HEK293 (cell line): ENCODE data around the gene TRIP4.

ENCODE experiments used
- CTCF ChIA-PET: fragments of 350-600 bp; formaldehyde crosslinking; extraction: SDS; loops from one replicate; lab custom pipeline; 2021; ENCODE audit warnings: antibody characterized with exemption; lab: Yijun Ruan, JAX
- POLR2A ChIA-PET: fragments of 300-600 bp; formaldehyde crosslinking; extraction: SDS; loops from one replicate; lab custom pipeline; 2020; ENCODE audit warnings: antibody characterized with exemption, inconsistent platforms; lab: Yijun Ruan, JAX
- H3K27ac ChIP-seq: fragments of 200-500 bp; sonication (Bioruptor generic); 2 replicates; pipeline ENCODE4 v1.5.1; 2014; ENCODE audit warnings: low read depth, low read length, control low read depth, inconsistent platforms; ENCODE audit errors: extremely low read depth
- H3K36me3 ChIP-seq, 2 experiments: fragments of 200-500 bp in 1 of 2; sonication (Bioruptor generic) in 1 of 2; 1 replicate in 1 of 2; 2 replicates in 1 of 2; pipeline ENCODE4 v1.5.1; 2014 to 2017; ENCODE audit warnings: inconsistent platforms in 2 of 2, low read length in 2 of 2; ENCODE audit not compliant: control insufficient read depth in 2 of 2, insufficient read depth in 1 of 2
- H3K4me1 ChIP-seq: fragments of 200-500 bp; sonication (Bioruptor generic); 2 replicates; pipeline ENCODE4 v1.5.1; 2014; ENCODE audit warnings: mild to moderate bottlenecking, low read length, inconsistent platforms; ENCODE audit not compliant: control insufficient read depth, insufficient read depth
- H3K4me3 ChIP-seq: 2 replicates; pipeline ENCODE4 v1.5.1; 2011; ENCODE audit warnings: low read depth, mild to moderate bottlenecking, control low read depth, low read length, moderate library complexity
- H3K9me3 ChIP-seq: fragments of 200-500 bp; sonication (Bioruptor generic); 2 replicates; pipeline ENCODE4 v1.5.1; 2014; ENCODE audit warnings: low read depth, low read length, inconsistent platforms; ENCODE audit not compliant: control insufficient read depth, insufficient read depth
- EGR2 ChIP-seq: fragments of 450-650 bp; formaldehyde crosslinking; IDR thresholded peaks from 2 replicates; pipeline ENCODE4 v1.5.1; 2016; ENCODE audit warnings: low read depth, missing biosample characterization, missing genetic modification characterization
- GLI4 ChIP-seq: fragments of 450-650 bp; formaldehyde crosslinking; IDR thresholded peaks from 2 replicates; pipeline ENCODE4 v1.5.1; 2016; ENCODE audit warnings: missing biosample characterization, missing genetic modification characterization
- GLIS2 ChIP-seq: fragments of 450-650 bp; formaldehyde crosslinking; IDR thresholded peaks from 2 replicates; pipeline ENCODE4 v1.5.1; 2016; ENCODE audit warnings: missing biosample characterization, missing genetic modification characterization
- KLF10 ChIP-seq: fragments of 450-650 bp; IDR thresholded peaks from 2 replicates; pipeline ENCODE4 v1.5.1; 2018; ENCODE audit warnings: missing biosample characterization, mild to moderate bottlenecking, missing genetic modification characterization
- WT1 ChIP-seq: fragments of 450-650 bp; formaldehyde crosslinking; IDR thresholded peaks from 2 replicates; pipeline ENCODE4 v1.5.1; 2016; ENCODE audit warnings: missing biosample characterization, missing genetic modification characterization
- YY2 ChIP-seq: fragments of 450-650 bp; formaldehyde crosslinking; IDR thresholded peaks from 2 replicates; pipeline ENCODE4 v1.5.1; 2016; ENCODE audit warnings: missing biosample characterization, missing genetic modification characterization
- ZBTB17 ChIP-seq: fragments of 450-650 bp; formaldehyde crosslinking; IDR thresholded peaks from 2 replicates; pipeline ENCODE4 v1.5.1; 2016; ENCODE audit warnings: missing biosample characterization, missing genetic modification characterization
- ZBTB20 ChIP-seq: fragments of 450-650 bp; formaldehyde crosslinking; IDR thresholded peaks from 2 replicates; pipeline ENCODE4 v1.5.1; 2016; ENCODE audit warnings: missing biosample characterization, missing genetic modification characterization
- ZBTB48 ChIP-seq: fragments of 450-650 bp; formaldehyde crosslinking; IDR thresholded peaks from 2 replicates; pipeline ENCODE4 v1.5.1; 2016; ENCODE audit warnings: missing biosample characterization, missing genetic modification characterization
- ZFHX2 ChIP-seq: fragments of 450-650 bp; formaldehyde crosslinking; conservative IDR thresholded peaks from 2 replicates; pipeline ENCODE4 v1.5.1; 2016; ENCODE audit warnings: missing biosample characterization, missing genetic modification characterization
- ZIC2 ChIP-seq: fragments of 450-650 bp; formaldehyde crosslinking; IDR thresholded peaks from 2 replicates; pipeline ENCODE4 v1.5.1; 2016; ENCODE audit warnings: missing biosample characterization, missing genetic modification characterization
- ZNF112 ChIP-seq: fragments of 450-650 bp; formaldehyde crosslinking; IDR thresholded peaks from 2 replicates; pipeline ENCODE4 v1.5.0; 2017; ENCODE audit warnings: missing biosample characterization, missing genetic modification characterization
- ZNF140 ChIP-seq: fragments of 450-650 bp; formaldehyde crosslinking; IDR thresholded peaks from 2 replicates; pipeline ENCODE4 v1.5.1; 2016; ENCODE audit warnings: missing biosample characterization, missing genetic modification characterization
- ZNF24 ChIP-seq: fragments of 450-650 bp; formaldehyde crosslinking; IDR thresholded peaks from 2 replicates; pipeline ENCODE4 v1.5.1; 2016; ENCODE audit warnings: missing biosample characterization, missing genetic modification characterization
- ZNF266 ChIP-seq: fragments of 450-650 bp; formaldehyde crosslinking; IDR thresholded peaks from 2 replicates; pipeline ENCODE4 v1.5.1; 2016; ENCODE audit warnings: missing biosample characterization, missing genetic modification characterization, low read depth
- ZNF335 ChIP-seq: fragments of 450-650 bp; formaldehyde crosslinking; conservative IDR thresholded peaks from 2 replicates; pipeline ENCODE4 v1.5.1; 2016; ENCODE audit warnings: missing biosample characterization, missing genetic modification characterization
- ZNF426 ChIP-seq: fragments of 450-650 bp; formaldehyde crosslinking; IDR thresholded peaks from 2 replicates; pipeline ENCODE4 v1.5.1; 2017; ENCODE audit warnings: missing biosample characterization, missing genetic modification characterization, mild to moderate bottlenecking, inconsistent platforms, moderate library complexity
- ZNF48 ChIP-seq: fragments of 450-650 bp; formaldehyde crosslinking; IDR thresholded peaks from 2 replicates; pipeline ENCODE4 v1.5.1; 2016; ENCODE audit warnings: missing biosample characterization, missing genetic modification characterization
- ZNF654 ChIP-seq: fragments of 450-650 bp; formaldehyde crosslinking; IDR thresholded peaks from 2 replicates; pipeline ENCODE4 v1.5.1; 2016; ENCODE audit warnings: low read depth, missing biosample characterization, missing genetic modification characterization
- ZNF660 ChIP-seq: fragments of 450-650 bp; IDR thresholded peaks from 2 replicates; pipeline ENCODE4 v1.5.1; 2018; ENCODE audit warnings: missing biosample characterization, mild to moderate bottlenecking, missing genetic modification characterization
- ZNF76 ChIP-seq: fragments of 450-650 bp; formaldehyde crosslinking; IDR thresholded peaks from 2 replicates; pipeline ENCODE4; 2016; ENCODE audit warnings: low read depth, missing biosample characterization, missing genetic modification characterization, borderline replicate concordance
- ZNF768 ChIP-seq: fragments of 450-650 bp; formaldehyde crosslinking; IDR thresholded peaks from 2 replicates; pipeline ENCODE4 v1.5.1; 2018; ENCODE audit warnings: missing biosample characterization, mild to moderate bottlenecking, missing genetic modification characterization
- ZNF843 ChIP-seq: fragments of 450-650 bp; formaldehyde crosslinking; IDR thresholded peaks from 2 replicates; pipeline ENCODE4 v1.5.1; 2016; ENCODE audit warnings: missing biosample characterization, missing genetic modification characterization
- TF ChIP-seq, protein P1 (sequence below): fragments of 450-650 bp; formaldehyde crosslinking; IDR thresholded peaks from 2 replicates; pipeline ENCODE4 v1.5.1; 2016; ENCODE audit warnings: missing biosample characterization, missing genetic modification characterization
- TF ChIP-seq, protein P2 (sequence below): fragments of 450-650 bp; formaldehyde crosslinking; IDR thresholded peaks from 2 replicates; pipeline ENCODE4 v1.5.1; 2016; ENCODE audit warnings: missing biosample characterization, missing genetic modification characterization
- TF ChIP-seq, protein P3 (sequence below): fragments of 450-650 bp; formaldehyde crosslinking; IDR thresholded peaks from 2 replicates; pipeline ENCODE4 v1.5.1; 2016; ENCODE audit warnings: missing biosample characterization, missing genetic modification characterization

The TRIP4 gene

DNA sequence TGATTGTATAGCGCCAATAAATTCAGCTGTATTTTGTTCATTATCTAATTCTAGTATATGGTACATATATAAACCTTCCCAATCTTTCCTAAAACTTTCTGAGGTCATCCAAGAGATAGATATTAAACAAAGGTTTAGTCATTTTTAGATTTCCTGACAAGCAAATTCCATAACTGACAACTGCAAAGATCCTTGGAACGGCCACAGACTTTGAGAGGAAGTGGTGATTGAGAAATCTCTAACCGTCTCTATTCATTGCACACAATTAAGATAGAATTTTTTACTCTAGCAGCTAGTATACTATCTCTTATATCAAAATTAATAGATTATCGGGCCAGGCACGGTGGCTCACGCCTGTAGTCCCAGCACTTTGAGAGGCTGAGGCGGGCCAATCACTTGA, 36.4 kb upstream of the TRIP4 start:
- H3K27ac ChIP-seq = no peak overlapping the region
- H3K9me3 ChIP-seq = no peaks in the 10 kb centered on the region
- no peak for TF ChIP-seq ZNF843 (tag by site-specific recombination)
- no peak for TF ChIP-seq WT1
- TF ChIP-seq ZNF426 (tag by site-specific recombination) = no peak
- no peak for TF ChIP-seq ZIC2 (tag by site-specific recombination)
- TF ChIP-seq, protein P1, sequence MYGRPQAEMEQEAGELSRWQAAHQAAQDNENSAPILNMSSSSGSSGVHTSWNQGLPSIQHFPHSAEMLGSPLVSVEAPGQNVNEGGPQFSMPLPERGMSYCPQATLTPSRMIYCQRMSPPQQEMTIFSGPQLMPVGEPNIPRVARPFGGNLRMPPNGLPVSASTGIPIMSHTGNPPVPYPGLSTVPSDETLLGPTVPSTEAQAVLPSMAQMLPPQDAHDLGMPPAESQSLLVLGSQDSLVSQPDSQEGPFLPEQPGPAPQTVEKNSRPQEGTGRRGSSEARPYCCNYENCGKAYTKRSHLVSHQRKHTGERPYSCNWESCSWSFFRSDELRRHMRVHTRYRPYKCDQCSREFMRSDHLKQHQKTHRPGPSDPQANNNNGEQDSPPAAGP (tag by site-specific recombination) = no peak
- TF ChIP-seq ZNF335 (tag by site-specific recombination) = no peak
- no peak for TF ChIP-seq YY2 (tag by site-specific recombination)
- no peak for TF ChIP-seq GLI4
- no peak for TF ChIP-seq ZNF660 (tag by site-specific recombination)
- TF ChIP-seq KLF10 = no peak
- no peak for TF ChIP-seq ZNF48 (tag by site-specific recombination)
- TF ChIP-seq, protein P2, sequence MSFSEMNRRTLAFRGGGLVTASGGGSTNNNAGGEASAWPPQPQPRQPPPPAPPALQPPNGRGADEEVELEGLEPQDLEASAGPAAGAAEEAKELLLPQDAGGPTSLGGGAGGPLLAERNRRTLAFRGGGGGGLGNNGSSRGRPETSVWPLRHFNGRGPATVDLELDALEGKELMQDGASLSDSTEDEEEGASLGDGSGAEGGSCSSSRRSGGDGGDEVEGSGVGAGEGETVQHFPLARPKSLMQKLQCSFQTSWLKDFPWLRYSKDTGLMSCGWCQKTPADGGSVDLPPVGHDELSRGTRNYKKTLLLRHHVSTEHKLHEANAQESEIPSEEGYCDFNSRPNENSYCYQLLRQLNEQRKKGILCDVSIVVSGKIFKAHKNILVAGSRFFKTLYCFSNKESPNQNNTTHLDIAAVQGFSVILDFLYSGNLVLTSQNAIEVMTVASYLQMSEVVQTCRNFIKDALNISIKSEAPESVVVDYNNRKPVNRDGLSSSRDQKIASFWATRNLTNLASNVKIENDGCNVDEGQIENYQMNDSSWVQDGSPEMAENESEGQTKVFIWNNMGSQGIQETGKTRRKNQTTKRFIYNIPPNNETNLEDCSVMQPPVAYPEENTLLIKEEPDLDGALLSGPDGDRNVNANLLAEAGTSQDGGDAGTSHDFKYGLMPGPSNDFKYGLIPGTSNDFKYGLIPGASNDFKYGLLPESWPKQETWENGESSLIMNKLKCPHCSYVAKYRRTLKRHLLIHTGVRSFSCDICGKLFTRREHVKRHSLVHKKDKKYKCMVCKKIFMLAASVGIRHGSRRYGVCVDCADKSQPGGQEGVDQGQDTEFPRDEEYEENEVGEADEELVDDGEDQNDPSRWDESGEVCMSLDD (tag by site-specific recombination) = no peak
- ChIA-PET POLR2A (no interaction called here), CTCF (no interaction called here)
- no peaks in the 10 kb centered on the region; the same call in 1 of the 2 replicates for H3K4me1 ChIP-seq
- H3K36me3 ChIP-seq = no peaks in the 10 kb centered on the region; a peak in 1 of 3 replicates
- H3K4me3 ChIP-seq = no peak overlapping the region

DNA sequence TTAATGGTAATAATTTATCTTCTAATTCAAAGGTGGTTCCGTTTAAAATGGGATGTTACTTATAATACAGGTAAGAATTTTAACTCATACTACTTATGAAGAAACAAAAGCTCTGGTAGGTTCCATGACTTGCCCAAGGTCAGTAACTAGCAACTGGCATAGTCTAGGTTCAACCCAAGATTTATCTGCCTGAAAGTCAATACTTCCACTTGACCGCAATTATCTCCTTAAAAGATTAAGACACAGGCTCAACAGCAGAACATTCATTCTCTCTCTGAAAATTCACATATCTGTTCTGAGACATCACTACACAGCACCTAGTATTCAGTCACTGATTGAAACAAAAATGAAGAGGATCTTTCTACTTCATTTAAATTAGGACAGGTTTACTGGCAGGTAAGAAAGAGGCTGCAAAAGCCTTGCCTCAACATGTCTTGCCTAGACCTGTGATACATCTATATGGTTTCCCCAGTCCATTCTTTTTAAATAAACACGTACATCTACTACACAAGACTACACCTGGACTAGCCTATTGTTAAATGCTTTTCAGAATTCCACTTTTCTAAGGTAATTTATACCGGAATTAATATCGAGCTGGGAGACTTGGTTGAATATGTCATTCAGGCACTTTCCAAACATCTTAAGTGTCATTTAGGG, 32.8 kb upstream of the TRIP4 start:
- Histone ChIP-seq H3K36me3 (no peaks in the 10 kb centered on the region; a peak in 1 of 3 replicates), H3K9me3 (no peaks in the 10 kb centered on the region), H3K4me1 (peaks cover 2% of the 10 kb centered on the region; the same call in 1 of the 2 replicates), H3K4me3 (peak overlapping the region; percentile 79), H3K27ac (peak overlapping the region; percentile 61; the same call in 1 of the 2 replicates)
- TF ChIP-seq ZNF654 (tag by site-specific recombination) = no peak
- TF ChIP-seq ZNF112 (tag by site-specific recombination) = no peak
- peak; percentile 47; the same call in 1 of the 2 replicates for TF ChIP-seq ZBTB17 (tag by site-specific recombination)
- ChIA-PET POLR2A (no interaction called here), CTCF (no interaction called here)

DNA sequence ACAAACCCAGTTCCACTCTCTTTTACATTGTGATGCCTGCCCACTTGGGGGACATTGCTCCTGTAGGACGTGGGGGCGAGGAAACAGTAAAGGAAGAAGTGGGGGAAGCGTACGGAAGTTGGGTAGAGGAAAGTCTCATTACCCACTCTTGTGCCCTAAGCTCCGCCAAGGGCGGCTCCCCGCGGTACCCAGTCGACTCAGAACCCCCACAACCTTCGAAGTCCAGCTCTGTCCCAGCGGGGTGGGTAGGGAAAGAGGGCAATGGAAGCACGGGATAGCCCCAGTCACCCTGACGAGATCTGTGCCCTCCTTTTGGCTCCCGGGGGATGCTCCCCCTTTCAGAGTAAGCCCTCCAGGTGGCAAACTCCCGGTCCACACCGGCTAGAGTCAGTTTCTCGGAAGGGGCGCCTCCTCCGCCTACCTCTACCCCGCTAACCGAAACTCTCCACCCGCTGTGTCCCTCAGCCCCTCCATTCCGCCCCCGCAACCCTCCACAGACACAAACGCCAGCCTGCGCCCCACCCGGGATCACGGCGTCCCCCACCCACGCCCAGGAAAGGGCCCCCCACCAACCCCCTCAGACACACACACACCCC, 32.2 kb upstream of the TRIP4 start:
- peak overlapping the region; percentile 61 for H3K27ac ChIP-seq
- peaks cover 2% of the 10 kb centered on the region; the same call in 1 of the 2 replicates for H3K4me1 ChIP-seq
- no peaks in the 10 kb centered on the region; a peak in 1 of 3 replicates for H3K36me3 ChIP-seq
- CTCF ChIA-PET = interaction anchor here (0.6 to 1.4 kb wide), 4 partner anchors 137 to 348 kb away, joined by 3 to 5 read pairs (median 4); no protein-coding TSS in a partner anchor
- no peaks in the 10 kb centered on the region for H3K9me3 ChIP-seq
- POLR2A ChIA-PET = interaction anchor here (0.7 to 1.0 kb wide), 3 partner anchors 14 to 192 kb away, joined by 3 to 8 read pairs (median 3); partner anchors contain the start of genes PPIB and TRIP4
- H3K4me3 ChIP-seq = peak overlapping the region; percentile 79
- TF ChIP-seq, protein P3, sequence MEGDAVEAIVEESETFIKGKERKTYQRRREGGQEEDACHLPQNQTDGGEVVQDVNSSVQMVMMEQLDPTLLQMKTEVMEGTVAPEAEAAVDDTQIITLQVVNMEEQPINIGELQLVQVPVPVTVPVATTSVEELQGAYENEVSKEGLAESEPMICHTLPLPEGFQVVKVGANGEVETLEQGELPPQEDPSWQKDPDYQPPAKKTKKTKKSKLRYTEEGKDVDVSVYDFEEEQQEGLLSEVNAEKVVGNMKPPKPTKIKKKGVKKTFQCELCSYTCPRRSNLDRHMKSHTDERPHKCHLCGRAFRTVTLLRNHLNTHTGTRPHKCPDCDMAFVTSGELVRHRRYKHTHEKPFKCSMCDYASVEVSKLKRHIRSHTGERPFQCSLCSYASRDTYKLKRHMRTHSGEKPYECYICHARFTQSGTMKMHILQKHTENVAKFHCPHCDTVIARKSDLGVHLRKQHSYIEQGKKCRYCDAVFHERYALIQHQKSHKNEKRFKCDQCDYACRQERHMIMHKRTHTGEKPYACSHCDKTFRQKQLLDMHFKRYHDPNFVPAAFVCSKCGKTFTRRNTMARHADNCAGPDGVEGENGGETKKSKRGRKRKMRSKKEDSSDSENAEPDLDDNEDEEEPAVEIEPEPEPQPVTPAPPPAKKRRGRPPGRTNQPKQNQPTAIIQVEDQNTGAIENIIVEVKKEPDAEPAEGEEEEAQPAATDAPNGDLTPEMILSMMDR (tag by site-specific recombination) = peak; percentile 7; the same call in 1 of the 2 replicates
- TF ChIP-seq ZNF768 (tag by site-specific recombination) (no peak), ZBTB48 (tag by site-specific recombination) (0 out of 2 replicates have a peak, but pooled peaks have one; percentile 21), ZNF24 (tag by site-specific recombination) (no peak), ZNF266 (tag by site-specific recombination) (no peak), ZFHX2 (tag by site-specific recombination) (peak; percentile 90), ZIC2 (tag by site-specific recombination) (peak; percentile 55), ZNF76 (tag by site-specific recombination) (0 out of 2 replicates have a peak, but pooled peaks have one; percentile 6), ZBTB20 (tag by site-specific recombination) (peak; percentile 36; the same call in 1 of the 2 replicates), GLIS2 (tag by site-specific recombination) (peak; percentile 49; the same call in 1 of the 2 replicates), ZNF140 (no peak), EGR2 (tag by site-specific recombination) (peak; percentile 68; the same call in 1 of the 2 replicates)
